Lung (tissue), 12 donors: ENCODE measurements around the gene HCN2. TPM values are rescaled to one million over a fixed set of nuclear protein-coding genes. Genes with fewer than 3 reads are reported as not detected.

Experiments used
- ATAC-seq: fragments of 200-7000 bp; cut with Tn5 transposase; one replicate; pipeline ENCODE4 v1.9.1; 2020; ENCODE audit warnings: moderate number of reproducible peaks; ENCODE audit not compliant: insufficient read depth, low FRiP score
- DNase-seq, 3 donors: peaks; one replicate each; pipeline ENCODE4 v3.0.0-alpha.2; 2013 to 2017
- H3K27ac ChIP-seq, 2 donors: one replicate each; pipeline ENCODE4 v1.5.1; 2013; ENCODE audit warnings: mild to moderate bottlenecking in 2 of 2, moderate library complexity in 2 of 2, control low read depth in 1 of 2, inconsistent platforms in 1 of 2, low read depth in 1 of 2, low read length in 1 of 2
- H3K27me3 ChIP-seq, 3 donors: one replicate each; pipeline ENCODE4 v1.5.1; 2013; ENCODE audit warnings: low read length in 2 of 3; ENCODE audit not compliant: control insufficient read depth in 3 of 3, insufficient read depth in 3 of 3
- H3K36me3 ChIP-seq, 4 donors: one replicate each; pipeline ENCODE4 v1.5.1; 2013; ENCODE audit warnings: low read length in 4 of 4, mild to moderate bottlenecking in 1 of 4, moderate library complexity in 1 of 4; ENCODE audit not compliant: control insufficient read depth in 4 of 4, insufficient read depth in 4 of 4
- H3K4me1 ChIP-seq, 5 donors: one replicate each; pipeline ENCODE4 v1.5.1; 2013; ENCODE audit warnings: low read length in 5 of 5, mild to moderate bottlenecking in 2 of 5, moderate library complexity in 1 of 5; ENCODE audit not compliant: control insufficient read depth in 5 of 5, insufficient read depth in 5 of 5
- H3K4me3 ChIP-seq: one replicate; pipeline ENCODE4 v1.5.1; 2013; ENCODE audit warnings: mild to moderate bottlenecking, control low read depth, moderate library complexity
- H3K9ac ChIP-seq, 2 donors: one replicate each; pipeline ENCODE4 v1.5.1; 2013; ENCODE audit warnings: low read length in 2 of 2, control low read depth in 1 of 2; ENCODE audit not compliant: insufficient read depth in 1 of 2
- H3K9me3 ChIP-seq, 4 donors: one replicate each; pipeline ENCODE4 v1.5.1; 2013; ENCODE audit warnings: low read length in 3 of 4, mild to moderate bottlenecking in 1 of 4, moderate library complexity in 1 of 4; ENCODE audit not compliant: control insufficient read depth in 4 of 4, insufficient read depth in 3 of 4
- CTCF ChIP-seq: IDR thresholded peaks from 2 replicates; pipeline ENCODE4 v1.5.1; 2012; ENCODE audit warnings: mild to moderate bottlenecking; ENCODE audit errors: control extremely low read depth, extremely low read depth
- WGBS, 2 donors: extraction: QIAGEN DNeasy Blood & Tissue Kit; methylation state at CpG; one replicate each; pipeline ENCODE4 v1.1.7; 2013; 5-methylcytosine and 5-hydroxymethylcytosine counted together
- polyA plus RNA-seq, 2 donors: library from polyadenylated mRNA; stranded (reverse); fragments of 200-250 nt; gene quantifications; one replicate each; pipeline ENCODE4 v1.2.1, GENCODE V29; 2013
- total RNA-seq, 2 donors: library from RNA; depleted of rRNA in 1 of 2; stranded (reverse); fragments of >200 nt in 1 of 2; gene quantifications; one replicate each; pipeline ENCODE4 v1.2.1, GENCODE V29; 2014 to 2021
- donor health status: control.
- donor health status: control.
- donor health status: Bipolar disorder and iron deficiency.
- donor health status: healthy.
- donor health status: DM: yes; HTN: yes; CAD: no.

HCN2 gene
- total and polyA plus RNA-seq, 4 donors = 0.04 to 0.37 (median 0.16) TPM

GRCh38 chr19:645912-646778 is 56.5 kb downstream of the HCN2 start:
- no peak for ATAC-seq
- no peak overlapping the region for H3K4me3 ChIP-seq
- no peak for DNase-seq
- H3K9ac ChIP-seq = no peak overlapping the region
- no peaks in the 10 kb centered on the region for H3K27me3 ChIP-seq
- no peaks in the 10 kb centered on the region for H3K9me3 ChIP-seq
- TF ChIP-seq CTCF = no peak
- 92 to 94% methylated on average over 62 of the region's 62 CpGs for WGBS, 2 donors
- no peaks in the 10 kb centered on the region for H3K4me1 ChIP-seq
- H3K27ac ChIP-seq = no peak overlapping the region
- peaks cover 0 to 56% (median 8%) of the 10 kb centered on the region in 4 donors for H3K36me3 ChIP-seq

GRCh38 chr19:646779-647565 is 57.3 kb downstream of the HCN2 start:
- Histone ChIP-seq H3K9me3 (no peaks in the 10 kb centered on the region), H3K27ac (no peak overlapping the region), H3K4me1 (no peaks in the 10 kb centered on the region), H3K27me3 (no peaks in the 10 kb centered on the region), H3K36me3 (peaks cover 0 to 64% (median 10%) of the 10 kb centered on the region in 4 donors), H3K4me3 (no peak overlapping the region), H3K9ac (no peak overlapping the region)
- no peak for TF ChIP-seq CTCF
- WGBS, 2 donors = 94 to 95% methylated on average over 48 of the region's 48 CpGs
- no peak for ATAC-seq
- no peak for DNase-seq

GRCh38 chr19:647566-648284 is 58.0 kb downstream of the HCN2 start:
- ATAC-seq = no peak
- no peak overlapping the region for H3K9ac ChIP-seq
- WGBS, 2 donors = 95% methylated on average over 52 of the region's 52 CpGs
- H3K36me3 ChIP-seq = peaks cover 0 to 70% (median 10%) of the 10 kb centered on the region in 4 donors
- TF ChIP-seq CTCF = no peak
- H3K27me3 ChIP-seq = no peaks in the 10 kb centered on the region
- DNase-seq = no peak
- H3K9me3 ChIP-seq = no peaks in the 10 kb centered on the region
- H3K4me1 ChIP-seq = no peaks in the 10 kb centered on the region
- H3K27ac ChIP-seq = no peak overlapping the region
- H3K4me3 ChIP-seq = no peak overlapping the region
